HG03108 (cell line): ENCODE measurements around the gene TSPO2.
"Not testable (repeated sequence)": the region's sequence is repeated elsewhere in the genome, so short reads cannot be mapped to it uniquely, and the experiment has no call there.

ENCODE experiments used
- ATAC-seq: cut with Tn5 transposase; IDR thresholded peaks from one replicate; pipeline ENCODE4 v1.9.1; 2021; ENCODE audit warnings: moderate library complexity; ENCODE audit not compliant: unreplicated experiment

Gene TSPO2

DNA sequence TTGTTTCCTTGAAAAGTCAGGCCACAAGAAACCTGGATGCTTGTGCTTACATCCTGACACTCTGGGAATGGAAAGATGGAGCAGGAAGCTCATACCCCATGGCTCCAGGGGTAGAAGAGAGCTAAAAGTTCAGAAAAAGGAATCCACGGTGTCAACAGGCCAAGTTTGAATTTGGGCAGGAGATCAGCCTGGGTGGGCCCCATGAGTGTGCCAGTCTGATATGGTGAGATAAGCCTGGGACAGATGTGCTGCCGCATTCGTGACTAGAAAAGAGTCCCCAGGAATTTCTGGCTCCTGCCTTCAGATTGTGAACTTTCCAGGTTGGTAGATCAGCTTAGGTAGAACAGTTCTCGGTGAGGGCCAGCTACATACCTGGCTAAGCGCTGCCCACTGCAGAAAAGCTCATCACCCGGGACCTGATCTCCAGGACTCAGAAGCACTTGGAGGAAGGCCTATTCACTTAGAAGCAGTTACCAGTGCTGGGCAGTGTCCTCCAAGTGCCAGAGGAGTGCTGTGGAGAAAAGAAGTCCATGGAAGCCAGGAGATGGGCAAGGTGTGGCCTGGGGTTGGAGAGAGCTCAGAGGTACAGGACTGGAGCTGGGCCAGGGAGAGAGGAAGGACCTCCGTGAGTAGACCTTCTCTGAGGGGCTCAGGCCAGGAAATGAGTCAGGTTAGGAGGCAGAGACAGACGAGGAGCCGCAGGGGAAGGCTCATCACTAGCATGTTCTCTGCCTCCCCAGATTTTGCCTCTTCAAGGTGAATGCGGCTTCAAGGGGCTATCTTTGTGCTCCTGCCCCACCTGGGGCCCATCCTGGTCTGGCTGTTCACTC lies at the start of gene TSPO2:
TSPO2 (plus strand) TSS at position 242 of the 830 bp plus-strand sequence; CDS start at position 761, 519 bp downstream.
- no peak for ATAC-seq

GRCh38 chr6:40992746-40993145 lies 49.5 kb upstream of the TSPO2 start:
- no peak for ATAC-seq

DNA sequence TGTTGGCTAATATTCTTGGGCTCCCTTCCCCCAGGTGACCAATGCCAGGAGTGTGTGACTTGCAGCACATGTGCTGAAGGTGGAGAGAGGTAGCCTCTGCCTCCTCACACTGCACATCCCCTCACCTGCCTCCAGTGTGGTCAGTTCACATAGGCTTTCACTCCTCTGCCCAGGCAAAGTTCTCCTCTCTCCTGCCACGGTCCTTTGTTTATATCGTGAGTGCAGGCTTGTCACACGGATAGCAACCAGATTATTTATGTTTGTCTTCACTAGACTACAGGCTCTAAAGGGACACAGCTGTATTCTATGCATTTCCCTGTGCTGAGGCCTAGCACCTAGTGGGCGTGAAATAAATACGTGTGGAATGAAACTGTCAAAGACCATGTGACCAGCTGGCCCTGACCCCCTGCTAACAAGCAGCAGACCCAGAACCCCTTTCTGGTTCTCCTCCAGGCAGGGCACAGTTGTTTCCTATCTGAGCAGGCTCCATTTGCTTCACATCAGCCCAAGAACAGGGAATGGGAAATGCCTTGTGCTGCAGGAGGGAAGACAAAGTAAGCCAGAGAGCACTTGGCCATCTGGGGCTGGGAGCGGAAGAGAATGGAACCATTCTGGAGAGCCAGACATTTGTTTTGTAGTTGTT lies 45.6 kb upstream of the TSPO2 start:
- ATAC-seq = no peak

DNA sequence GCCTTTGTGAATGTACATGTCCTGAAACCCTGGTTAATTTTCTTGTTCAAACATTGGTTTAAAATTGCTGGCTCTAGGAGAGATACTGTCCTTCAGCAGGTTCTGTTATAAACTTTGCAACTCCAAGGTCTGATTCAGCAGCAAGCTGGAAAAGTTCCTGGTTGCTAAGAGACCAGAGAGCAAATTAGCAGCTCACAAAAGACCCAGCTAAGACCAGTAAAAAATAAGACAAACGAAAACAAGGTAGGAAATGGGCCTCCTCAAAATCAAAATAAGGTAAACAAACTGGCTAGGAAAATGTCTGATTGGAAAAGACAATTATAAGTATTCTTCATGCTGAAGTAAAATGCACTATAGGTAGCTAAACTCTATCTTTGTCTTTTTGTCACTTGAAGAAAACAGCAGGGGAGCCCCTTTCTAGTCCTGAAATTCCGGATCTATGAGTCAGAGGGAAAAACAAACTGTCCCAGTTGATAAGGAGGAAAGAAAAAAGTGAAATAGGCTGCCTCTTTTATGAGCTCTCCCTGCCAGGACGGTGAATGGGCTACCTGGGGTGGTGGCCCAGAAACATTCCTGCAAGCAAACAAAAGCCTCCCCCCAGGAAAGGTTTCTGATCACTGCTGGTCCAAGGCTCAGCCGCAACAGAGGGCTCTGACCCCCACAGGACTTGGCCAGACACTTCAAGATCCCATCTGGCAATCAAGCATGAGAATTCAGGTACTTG lies 44.9 kb upstream of the TSPO2 start:
- no peak for ATAC-seq

DNA sequence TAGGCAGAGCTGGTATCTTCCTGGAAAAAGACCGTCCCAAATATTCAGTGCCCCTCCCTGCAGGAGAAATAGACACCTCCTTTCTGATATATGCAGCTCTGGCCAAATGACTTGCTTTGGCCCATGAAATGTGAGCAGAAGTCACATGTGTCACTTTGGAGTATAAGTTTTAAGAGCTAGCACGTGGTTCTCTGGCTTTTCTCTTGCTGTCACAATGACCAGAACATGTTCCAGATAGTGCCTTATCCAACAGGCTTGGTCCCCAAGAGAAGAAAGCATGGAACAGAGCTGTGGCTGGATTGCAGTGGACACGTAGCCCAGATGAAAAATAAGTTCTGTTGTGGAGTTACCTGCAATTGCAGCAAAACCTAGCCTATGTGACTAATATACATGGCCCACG lies 43.6 kb upstream of the TSPO2 start:
- ATAC-seq = no peak

DNA sequence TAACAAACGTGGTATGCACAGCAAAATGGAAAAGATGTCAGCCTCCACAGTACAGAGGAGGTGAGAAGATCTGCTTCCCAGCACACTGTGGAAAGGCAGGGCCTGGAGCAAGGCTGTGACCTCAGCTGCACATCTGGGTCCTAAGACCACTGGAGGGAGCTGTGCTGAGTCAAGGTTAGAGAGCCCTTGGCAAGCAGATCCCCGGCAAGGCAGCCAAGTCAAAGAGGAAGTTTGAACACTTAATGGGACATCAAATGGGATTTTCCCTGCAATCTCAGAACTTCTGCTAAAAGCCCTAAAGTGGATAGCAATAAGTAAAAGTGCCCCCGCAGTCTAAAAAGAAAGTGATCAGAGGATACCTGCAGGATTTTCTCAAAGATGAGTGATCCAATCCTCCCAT lies 42.7 kb upstream of the TSPO2 start:
- ATAC-seq = no peak

DNA sequence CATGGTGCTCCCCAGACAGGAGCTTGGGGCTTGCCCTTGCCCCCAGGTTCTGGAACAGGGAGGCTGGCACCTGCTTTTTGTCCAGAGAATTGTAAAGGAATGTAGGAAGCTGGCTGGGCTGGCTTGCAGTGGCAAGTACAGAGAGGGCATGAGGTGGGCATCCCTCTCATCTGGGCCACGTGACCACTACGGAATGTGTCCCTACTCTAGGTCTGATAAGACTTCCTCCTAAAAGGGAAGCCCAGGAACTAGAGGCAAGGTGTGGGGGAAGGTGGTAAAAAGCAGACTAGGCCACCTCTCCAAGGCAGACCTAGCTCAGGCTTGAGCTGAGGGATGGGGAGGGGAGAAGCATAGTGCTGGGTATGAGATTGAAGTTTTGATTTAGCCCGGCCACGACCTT lies 42.0 kb upstream of the TSPO2 start:
- no peak for ATAC-seq

DNA sequence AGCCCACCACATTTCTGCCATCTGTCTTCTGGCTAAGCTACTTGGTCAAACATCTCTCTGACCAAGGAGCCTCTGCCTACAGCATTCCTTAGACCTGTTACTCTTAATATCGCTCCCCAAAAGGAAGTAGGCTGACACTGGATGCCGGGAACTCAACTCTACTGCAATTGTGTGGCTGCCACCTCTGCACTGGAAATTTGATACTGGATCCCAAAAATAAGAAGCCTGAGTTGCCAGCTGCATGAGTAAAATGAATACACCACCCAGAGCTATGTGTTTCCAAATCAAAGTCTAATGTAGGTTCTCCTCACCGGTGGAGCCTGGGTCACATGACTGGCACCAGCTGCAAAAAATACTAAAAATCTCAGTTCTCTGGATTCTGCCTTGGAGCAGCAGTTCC lies 40.1 kb upstream of the TSPO2 start:
- ATAC-seq = no peak

DNA sequence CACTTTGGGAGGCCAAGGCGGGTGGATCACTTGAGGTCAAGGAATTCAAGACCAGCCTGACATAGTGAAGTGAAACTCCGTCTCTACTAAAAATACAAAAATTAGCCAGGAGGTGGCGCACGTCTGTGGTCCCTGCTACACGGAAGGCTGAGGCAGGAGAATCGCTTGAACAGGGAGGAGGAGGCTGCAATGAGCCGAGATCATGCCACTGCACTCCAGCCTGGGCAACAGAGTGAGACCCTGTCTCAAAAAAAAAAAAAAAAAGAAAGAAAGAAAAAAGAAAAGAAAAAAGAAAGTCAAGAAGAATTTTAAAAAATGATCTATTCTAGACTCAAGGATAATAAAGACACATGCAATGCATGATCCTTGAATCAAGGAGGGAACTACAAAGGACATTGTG lies 36.0 kb upstream of the TSPO2 start:
- ATAC-seq = not testable (repeated sequence)

DNA sequence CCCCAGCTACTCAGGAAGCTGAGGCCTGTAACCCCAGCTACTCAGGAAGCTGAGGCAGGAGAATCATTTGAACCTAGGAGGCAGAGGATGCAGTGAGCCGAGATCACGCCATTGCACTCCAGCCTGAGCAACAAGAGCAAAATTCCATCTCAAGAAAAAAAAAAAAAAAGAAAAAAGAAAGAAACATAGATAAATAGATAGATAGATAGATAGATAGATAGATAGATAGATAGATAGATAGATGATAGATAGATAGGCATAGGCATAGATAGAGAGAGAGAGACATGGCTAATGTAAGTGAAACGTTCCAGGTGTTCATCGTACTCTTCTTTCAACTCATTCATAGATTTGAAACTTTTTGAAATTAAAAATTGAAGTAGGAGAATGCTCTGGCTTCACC lies 35.3 kb upstream of the TSPO2 start:
- ATAC-seq = not testable (repeated sequence)

- ATAC-seq = no peak
Observed at GRCh38 chr6:41008011-41008410, 34.3 kb upstream of the TSPO2 start.

GRCh38 chr6:41009669-41010068 lies 32.6 kb upstream of the TSPO2 start:
- no peak for ATAC-seq

DNA sequence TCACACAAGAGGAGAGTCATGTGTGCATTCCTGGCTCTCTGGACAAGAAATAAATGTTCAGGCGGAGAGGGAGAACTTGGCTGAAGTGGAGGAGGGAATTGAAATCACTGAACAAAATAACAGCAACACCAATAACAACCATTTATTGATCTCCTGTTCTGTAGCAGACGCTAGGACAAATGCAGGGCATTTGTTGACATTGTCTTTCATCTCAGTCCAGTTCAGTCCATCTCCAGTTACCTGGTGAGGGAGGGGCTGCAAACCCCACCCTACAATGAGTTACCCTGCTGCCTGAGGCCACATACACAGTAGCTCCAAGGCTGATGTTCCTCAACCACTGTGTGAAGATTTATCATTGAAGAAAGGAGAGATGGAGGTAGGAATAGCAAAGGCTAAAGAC lies 30.6 kb upstream of the TSPO2 start:
- no peak for ATAC-seq

DNA sequence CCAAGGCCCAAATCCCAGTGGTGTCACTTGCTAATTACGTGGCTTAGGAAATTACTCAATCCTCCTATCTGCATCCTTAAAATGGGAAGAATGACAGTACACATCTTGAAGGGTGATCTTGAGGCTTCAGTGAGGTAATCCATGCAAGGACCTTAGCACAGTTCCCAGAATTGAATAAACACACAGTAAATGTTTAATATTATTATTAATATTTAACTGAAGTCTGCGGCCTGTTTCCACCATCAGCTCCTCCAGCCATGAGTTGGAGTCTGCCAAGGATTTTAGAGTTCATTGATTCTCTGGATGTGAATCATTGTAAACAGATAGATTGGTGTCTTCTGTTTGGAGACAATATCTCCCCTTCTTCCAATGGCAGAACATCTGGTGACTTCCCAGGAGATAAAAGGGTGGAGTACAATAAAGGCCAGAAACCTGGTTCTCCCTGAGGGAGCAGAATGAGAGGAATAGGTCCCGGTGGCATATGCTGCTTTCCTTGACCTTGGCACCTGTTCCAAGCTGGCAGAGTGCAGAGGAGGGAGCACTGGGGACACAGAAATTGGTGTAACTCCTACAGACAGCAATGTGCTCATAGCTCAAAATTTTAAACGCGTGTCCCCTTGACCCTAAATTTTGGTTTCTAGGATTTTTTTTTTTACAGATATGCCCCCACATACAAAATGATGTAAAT lies 28.7 kb upstream of the TSPO2 start:
- no peak for ATAC-seq

DNA sequence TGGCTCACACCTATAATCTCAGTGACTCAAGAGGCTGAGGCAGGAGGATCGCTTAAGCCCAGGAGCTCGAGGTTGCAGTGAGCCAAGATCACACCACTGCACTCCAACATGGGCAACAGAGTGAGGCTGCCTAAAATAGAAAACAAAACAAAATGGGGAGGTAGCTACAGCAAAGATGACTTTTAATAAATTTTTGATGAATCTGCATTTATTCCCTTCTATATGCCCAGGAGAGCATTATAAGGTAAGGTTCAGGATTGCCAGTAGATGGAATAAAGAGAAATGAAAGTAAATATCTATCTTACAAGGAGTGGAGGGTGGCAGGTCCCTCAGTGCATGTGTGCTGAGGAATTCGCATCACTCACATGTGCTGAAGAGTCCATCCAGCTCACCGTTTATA lies 27.5 kb upstream of the TSPO2 start:
- ATAC-seq = no peak

DNA sequence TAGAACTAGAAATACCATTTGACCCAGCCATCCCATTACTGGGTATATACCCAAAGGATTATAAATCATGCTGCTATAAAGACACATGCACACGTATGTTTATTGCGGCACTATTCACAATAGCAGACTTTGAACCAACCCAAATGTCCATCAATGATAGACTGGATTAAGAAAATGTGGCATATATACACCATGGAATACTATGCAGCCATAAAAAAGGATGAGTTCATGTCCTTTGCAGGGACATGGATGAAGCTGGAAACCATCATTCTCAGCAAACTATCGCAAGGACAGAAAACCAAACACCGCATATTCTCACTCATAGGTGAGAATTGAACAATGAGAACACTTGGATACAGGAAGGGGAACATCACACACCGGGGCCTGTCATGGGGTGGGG lies 26.4 kb upstream of the TSPO2 start:
- ATAC-seq = not testable (repeated sequence)

- no peak for ATAC-seq
Observed at GRCh38 chr6:41017663-41018062, 24.6 kb upstream of the TSPO2 start.

DNA sequence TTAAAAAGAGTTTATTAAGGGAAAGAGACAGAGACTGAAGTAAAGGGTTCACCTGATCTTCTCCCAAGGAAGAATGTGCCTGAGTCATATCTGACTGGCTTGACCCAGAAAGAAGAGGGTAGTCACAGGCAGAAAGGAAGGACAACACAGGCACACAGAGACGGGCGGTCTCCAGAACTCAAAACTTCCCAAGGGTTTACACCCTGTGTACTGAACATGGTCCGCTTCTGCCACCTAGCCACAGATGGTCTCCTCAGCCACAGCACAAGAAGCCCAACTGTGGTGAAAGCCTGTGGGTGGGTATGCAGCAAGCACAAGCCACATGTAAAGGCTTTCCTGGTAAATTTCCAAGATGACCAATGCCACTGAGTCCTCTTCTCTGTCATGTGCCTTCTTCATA lies 20.4 kb upstream of the TSPO2 start:
- no peak for ATAC-seq

- ATAC-seq = no peak
Observed at GRCh38 chr6:41022294-41022693, 20.0 kb upstream of the TSPO2 start.

DNA sequence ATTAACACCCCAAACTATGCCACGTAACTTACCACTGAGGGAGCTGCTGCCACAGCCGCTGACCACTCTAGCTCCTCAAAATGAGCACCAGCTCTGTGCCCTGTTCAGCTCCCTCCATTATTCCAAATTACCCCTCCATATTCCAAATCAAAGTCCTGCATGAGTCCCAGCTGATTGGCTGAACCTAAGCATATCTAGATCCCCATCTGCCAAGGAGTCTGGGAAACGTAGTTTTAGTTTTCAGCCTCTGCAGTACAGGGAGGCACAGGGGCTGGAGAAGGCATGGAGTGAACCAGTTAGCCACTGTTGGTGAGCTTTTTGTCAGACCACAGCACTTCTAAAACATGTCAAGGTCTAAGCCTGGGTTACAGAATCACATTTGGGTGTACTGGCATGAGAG lies 19.2 kb upstream of the TSPO2 start:
- ATAC-seq = no peak

DNA sequence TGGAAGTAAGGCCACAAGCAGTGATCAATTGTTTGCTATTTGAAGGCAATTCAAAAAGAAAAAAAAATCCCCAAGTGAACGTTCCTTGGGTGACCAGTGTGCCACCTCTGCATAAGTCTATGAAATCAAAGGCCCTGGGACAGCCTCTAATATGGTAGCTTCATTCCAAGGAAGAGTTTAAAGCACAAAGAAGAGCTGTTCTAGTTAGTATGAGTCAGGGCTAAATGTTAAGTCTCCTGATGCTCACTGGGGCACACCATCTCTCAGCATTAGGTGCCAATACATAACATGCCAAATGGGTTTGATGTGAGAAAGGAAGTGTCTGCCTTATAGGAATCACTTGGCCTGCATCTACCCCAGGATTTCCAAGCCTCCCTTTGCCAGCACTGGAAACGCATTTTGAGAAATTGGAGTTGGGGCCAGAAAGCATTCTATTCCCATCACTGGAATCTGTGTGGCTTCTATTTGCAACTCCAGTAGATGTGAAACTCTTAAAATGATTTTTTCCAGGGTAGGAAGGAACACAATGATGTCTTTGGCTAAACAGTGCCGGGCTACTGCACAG lies 16.2 kb upstream of the TSPO2 start:
- ATAC-seq = no peak
